ENCODE measurements around the gene IQGAP2.

GRCh38 chr5:76493190-76493837 is 90.2 kb downstream of the IQGAP2 start:
- TF ChIP-seq RFX5 (IDR thresholded peaks at IDR 0.05; ENCODE audit: borderline replicate concordance, low read depth, low read length) (no peak), RAD21 (IDR thresholded peaks at IDR 0.05 in 1 of 2, conservative IDR thresholded peaks at IDR 0.05 in 1 of 2; ENCODE audit: low read depth in 2 of 2, low read length in 2 of 2) (no peak), JUND (IDR thresholded peaks at IDR 0.05; ENCODE audit: low read length) (no peak), EP300 (IDR thresholded peaks at IDR 0.05; ENCODE audit: borderline replicate concordance in 1 of 2, low read depth in 2 of 2, low read length in 2 of 2) (no peak), KDM4A (IDR thresholded peaks at IDR 0.05; ENCODE audit: low read depth, low read length, severe bottlenecking) (no peak), NRF1 (IDR thresholded peaks at IDR 0.05; ENCODE audit: low read depth, low read length) (no peak), CEBPB (IDR thresholded peaks at IDR 0.05; ENCODE audit: low read depth, low read length) (no peak)

Measured in H1 (cell line).